Measurements from ENCODE around the gene SEZ6. TPM values are rescaled to one million over a fixed set of nuclear protein-coding genes. Genes with fewer than 3 reads are reported as not detected.

SEZ6 gene
- total RNA-seq, 1 donor from 2014 or later, result not detected

DNA sequence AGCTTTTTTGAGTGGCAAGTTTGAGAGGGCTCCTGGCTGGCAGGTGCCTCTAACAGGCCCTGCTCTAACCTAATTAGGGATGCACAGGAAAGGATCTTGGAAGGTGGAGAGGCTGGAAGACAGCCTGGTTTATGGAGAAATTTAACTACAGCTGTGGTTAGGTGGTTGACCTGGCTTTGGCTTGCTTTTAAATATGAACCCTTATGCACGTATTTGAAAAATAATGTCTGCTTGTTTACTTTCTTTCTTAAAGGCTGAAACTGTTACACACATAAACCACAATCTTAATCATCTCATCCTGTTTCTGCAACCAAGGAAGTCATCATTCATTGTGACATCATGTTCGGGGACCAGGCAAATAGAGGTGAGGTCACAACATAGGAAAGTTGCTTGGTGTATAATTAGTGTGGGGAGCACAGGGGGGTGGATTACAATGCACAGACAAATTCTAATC lies 79.9 kb downstream of the SEZ6 start:
- ATAC-seq, result peak; percentile 48
- intact Hi-C loops (cut with DNase I), result no loop called here
- no peak for DNase-seq (ENCODE audit: low spot score)

DNA sequence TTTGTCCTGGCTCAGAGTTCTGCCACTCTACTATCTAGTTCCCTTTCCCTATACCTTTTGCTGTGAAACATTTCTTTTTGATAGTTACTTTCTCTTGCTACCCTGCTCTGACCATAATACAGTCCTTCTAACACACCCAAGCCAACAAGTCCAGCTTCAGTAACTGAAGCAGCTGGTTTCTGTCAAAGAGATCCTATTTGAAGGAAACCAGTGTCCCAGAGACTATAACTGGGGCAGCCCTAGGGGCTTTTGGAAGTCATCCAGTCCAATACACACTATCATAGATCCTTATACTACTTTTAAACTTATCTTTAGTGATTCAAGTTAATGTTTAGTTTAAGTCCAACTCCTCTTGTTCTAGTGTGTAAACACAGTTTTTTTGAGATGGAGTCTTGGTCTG lies 85.6 kb downstream of the SEZ6 start:
- intact Hi-C loops (cut with DNase I), result no loop called here
- ATAC-seq (no peak), DNase-seq (ENCODE audit: low spot score) (no peak)

DNA sequence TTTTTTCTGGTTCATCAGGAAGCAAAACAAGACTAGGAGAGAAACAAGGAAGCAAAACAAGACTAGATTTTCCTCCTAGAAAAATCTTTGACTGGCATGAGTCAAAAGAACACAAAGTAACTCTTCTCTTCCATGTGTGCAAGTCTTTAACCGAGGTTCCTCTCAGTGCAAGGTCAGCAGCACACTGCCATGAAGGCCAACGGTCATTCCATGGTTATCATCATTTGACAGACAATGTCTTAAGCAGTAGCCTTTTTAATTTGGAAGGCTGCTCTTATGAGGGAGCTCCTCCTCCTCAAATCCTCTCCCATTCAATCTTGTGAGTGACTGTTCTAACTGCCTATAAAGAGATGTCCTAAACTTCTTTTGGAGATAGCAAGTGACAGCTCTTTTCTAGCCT lies 87.5 kb downstream of the SEZ6 start:
- intact Hi-C loops (cut with DNase I), result no loop called here

DNA sequence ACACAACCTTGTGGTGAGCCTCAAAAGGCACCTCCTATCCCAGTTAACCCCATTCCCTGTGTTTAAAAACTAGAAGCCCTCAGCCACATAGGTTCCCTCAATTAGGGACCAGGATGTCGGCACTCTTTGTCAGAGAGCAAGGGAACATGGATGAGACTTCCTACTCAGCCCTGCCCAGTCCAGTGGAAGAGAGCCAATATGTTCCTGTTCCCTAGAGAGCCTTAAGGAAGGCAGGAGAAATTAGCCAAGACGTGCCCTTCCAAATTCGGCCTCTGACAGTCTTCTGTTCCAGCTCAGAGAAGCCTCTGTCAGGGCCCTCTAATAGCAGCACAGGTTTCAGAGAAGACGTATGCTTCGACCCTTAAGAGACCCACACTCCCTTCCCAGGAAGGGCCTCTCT lies 88.4 kb downstream of the SEZ6 start:
- DNase-seq (ENCODE audit: low spot score) (no peak), ATAC-seq (peak; percentile 37)
- intact Hi-C loops (cut with DNase I), result no loop called here

More for the DNA sequence above, 87.5 kb downstream of the SEZ6 start:
- DNase-seq (ENCODE audit: low spot score), result no peak
- ATAC-seq, result no peak

DNA sequence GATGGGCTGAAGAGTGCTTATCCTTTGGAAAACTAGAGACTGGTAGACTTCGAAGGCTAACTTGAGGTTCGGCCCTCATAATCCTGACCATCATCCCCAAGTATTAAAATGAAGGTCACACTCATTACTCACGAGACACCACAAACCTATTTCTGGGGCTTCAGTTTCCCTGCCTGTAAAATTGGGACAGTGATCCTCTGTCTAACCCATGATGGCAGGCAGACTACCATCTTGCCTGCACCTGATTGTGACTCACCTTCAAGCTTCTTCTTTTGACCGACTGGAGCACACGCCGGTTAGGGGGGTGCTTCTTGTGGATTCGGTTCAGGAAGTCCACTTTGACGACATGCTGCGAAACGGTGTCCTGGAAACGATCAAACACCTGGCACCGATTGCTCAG lies 88.8 kb downstream of the SEZ6 start:
- intact Hi-C loops (cut with DNase I), result no loop called here
- ATAC-seq, result no peak
- DNase-seq (ENCODE audit: low spot score), result no peak

DNA sequence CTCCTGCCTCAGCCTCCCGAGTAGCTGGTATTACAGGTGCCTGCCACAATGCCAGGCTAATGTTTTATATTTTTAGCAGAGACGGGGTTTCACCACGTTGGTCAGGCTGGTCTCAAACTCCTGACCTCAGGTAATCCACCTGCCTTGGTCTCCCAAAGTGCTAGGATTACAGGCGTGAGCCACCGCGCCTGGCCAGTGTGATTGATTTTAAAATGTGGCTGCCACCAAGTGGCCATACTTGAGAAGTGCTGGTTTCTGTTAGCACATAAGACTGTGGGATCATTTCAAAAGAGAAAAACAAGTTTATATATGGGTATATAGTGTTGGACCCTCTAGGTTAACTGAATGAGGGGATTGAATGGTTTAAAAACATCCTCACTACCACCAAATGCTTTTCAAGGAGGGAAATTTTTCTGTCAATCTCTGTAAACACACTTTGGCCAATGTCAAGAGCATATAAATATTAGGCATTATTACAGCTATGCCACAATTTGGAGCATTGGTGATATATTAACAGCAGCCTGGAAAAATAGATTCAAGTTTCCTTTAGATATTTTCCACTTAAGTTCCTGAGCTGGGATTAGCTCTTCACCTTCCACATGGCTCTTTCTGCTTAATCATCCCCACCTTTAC lies 89.4 kb downstream of the SEZ6 start:
- intact Hi-C loops (cut with DNase I), result no loop called here
- peak; percentile 67 for ATAC-seq
- no peak for DNase-seq (ENCODE audit: low spot score)

DNA sequence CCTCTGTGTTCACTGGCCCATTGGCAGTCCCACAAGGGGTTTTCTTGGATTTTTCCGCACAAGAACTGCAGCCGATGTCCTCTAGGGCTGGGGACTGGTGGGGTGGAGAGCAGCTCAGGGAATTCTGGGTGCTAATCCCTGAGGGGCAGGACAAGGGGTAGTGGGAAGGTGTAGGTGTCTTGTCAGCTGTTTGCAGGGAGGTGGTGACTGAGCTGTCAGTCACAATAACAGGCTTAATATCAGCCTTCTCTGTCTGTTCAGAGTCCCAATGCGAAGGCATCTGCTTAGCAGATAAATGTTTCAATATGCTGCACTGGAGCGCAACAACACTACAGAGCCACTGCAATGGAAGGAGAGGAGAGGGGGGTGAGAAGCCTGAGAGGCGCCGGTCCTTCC lies 92.9 kb downstream of the SEZ6 start:
- no peak for ATAC-seq
- intact Hi-C loops (cut with DNase I), result no loop called here
- DNase-seq (ENCODE audit: low spot score), result no peak

DNA sequence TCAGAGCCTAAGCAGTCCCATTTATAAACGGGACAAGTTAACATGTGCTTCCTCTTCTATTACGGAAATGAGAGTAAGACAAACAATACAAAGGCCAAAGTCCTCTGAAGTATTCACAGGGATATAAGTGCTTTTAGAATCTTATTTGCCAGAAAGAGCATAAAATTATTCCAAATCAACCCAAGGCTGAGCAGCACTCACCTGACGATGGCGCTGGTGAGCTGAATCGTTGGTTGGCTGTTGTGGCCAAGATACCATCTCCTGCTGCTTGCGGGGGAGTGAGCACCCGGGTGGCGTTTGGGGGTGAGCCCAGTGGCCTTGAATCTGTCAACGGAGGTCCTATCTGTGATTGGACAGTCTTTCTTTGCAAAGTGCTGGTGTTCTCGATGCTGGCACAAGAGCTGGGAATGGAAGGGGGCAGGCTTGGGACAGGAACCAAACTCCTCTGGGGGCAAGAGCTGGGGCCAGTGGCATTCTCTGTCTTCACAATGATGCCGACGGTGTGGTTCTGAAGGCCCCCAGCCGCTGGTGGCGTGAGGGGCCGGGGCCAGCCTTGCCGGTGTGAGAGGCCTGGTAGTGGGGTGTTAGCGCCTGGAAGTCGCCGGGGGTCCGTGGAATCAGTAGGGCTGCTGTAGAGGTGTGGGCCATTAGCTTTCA lies 93.4 kb downstream of the SEZ6 start:
- ATAC-seq (no peak), DNase-seq (ENCODE audit: low spot score) (no peak)
- intact Hi-C loops (cut with DNase I), result no loop called here

DNA sequence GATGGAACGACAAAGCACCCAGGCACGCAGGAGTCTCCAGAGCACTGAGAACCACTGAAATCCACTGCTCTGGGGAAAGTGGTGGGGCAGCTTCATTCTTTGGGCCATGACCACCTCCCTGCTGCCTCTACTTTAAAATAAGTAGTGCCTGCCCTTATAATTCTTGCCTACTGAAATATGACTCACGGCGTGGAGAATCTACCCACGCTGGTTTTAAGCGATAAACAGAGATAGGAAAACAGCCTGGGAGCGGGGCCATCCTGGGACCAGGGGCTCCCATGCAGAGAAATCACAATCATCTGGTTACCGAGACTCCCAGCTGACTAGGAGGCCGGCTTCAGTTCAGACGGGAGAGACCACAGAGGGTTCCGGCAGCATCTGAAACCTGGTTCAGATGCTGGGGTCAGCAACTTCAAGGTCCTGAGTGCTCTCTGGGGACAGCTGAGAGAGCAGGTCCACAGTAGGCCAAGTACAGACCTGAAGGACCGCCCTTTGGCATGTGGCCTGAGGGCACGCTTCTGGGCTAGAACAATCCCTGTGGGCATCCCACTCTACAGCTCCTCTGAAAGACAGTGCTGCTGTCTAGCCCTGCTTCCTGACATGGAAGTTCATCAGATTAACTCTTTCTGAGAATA lies 94.3 kb downstream of the SEZ6 start:
- no peak for ATAC-seq
- intact Hi-C loops (cut with DNase I), result no loop called here

DNA sequence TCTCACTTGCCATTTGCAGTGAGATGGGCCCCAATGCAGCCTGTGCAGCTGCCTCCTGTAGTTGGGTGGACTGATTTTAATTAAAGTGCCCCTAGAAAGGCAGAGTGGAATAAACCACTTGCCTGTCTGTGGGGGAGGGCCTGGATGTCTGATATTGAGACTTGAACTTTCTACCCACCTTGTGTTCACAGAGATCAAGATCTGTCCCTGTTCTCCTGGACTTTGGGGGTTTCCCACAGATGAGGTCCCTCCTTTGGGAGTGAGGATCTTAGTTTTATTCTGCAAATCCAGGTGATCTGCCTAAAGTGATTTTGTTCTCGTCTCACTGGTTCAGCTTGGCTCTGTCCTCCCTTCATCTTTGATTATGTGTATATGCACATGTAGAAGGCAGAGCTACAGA lies 95.3 kb downstream of the SEZ6 start:
- ATAC-seq, result no peak
- DNase-seq (ENCODE audit: low spot score), result no peak
- intact Hi-C loops (cut with DNase I), result no loop called here

More for the DNA sequence above, 94.3 kb downstream of the SEZ6 start:
- no peak for DNase-seq (ENCODE audit: low spot score)

DNA sequence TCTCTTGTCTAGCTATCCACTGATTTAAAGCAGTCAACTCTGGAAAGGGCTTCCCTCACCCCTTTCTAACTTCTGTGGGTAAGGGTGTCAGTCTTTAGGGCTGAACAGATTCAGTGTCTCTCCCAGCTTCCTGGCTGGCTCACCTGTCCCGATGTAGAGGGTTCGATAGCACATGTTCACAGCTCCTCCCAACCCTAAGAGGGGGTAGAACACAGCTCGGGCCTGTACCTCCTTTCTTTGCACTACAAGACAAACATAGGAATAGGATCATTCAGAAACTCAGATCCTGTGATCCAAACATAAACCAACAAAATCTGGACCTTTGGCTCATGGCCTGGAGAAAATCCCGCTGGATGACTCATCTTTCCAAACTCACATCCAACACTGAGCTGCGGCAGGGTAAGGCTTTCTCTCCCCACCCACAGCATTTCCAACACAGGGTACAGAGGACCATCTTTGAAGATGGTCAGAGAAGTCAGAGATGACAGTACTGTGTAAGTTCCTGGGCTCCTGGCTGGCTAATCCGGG lies 97.1 kb downstream of the SEZ6 start:
- DNase-seq (ENCODE audit: low spot score) (peak; percentile 71), ATAC-seq (peak; percentile 84)
- intact Hi-C loops (cut with DNase I), result loop anchor here (5.0 kb wide), 1 partner anchor 146 kb away; no protein-coding TSS in a partner anchor

DNA sequence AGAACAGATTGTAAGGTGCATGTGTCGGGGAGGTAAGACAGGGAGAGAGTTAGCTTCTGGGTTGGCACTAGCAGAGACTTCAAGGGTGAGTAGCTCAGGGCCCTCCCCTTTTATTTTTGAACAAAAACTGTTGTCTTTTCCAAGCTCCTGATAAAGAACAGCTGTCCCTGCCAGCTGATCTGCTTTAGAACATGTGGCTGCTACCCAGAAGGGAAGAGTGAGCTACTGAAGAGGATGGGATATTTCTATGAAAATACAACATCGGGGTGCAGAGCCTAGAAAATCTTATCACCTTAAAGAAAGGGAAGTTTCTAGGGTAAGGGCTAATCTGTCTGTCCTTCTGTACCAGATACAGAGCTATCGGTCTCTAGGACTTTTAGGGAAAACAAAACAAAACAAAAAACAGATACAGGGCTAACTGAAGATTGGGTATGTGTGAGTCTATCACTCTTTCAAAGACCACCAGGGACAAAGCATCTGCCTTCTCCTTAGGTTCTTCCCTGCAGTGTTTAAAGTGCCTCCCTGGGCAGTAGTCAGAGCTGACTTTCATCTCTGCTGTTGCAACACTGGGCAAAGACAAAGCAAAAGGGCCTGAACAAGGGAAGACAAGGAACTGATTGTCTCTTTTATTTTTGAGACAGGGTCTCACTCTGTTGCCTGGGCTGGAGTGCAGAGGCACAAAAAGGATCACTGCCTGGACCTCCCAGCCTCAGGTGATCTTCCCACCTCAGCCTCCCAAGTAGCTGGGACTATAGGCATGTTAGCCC lies 97.9 kb downstream of the SEZ6 start:
- DNase-seq (ENCODE audit: low spot score), result no peak
- intact Hi-C loops (cut with DNase I), result loop anchor here (5.0 kb wide), 1 partner anchor 146 kb away; no protein-coding TSS in a partner anchor
- peak; percentile 34 for ATAC-seq

DNA sequence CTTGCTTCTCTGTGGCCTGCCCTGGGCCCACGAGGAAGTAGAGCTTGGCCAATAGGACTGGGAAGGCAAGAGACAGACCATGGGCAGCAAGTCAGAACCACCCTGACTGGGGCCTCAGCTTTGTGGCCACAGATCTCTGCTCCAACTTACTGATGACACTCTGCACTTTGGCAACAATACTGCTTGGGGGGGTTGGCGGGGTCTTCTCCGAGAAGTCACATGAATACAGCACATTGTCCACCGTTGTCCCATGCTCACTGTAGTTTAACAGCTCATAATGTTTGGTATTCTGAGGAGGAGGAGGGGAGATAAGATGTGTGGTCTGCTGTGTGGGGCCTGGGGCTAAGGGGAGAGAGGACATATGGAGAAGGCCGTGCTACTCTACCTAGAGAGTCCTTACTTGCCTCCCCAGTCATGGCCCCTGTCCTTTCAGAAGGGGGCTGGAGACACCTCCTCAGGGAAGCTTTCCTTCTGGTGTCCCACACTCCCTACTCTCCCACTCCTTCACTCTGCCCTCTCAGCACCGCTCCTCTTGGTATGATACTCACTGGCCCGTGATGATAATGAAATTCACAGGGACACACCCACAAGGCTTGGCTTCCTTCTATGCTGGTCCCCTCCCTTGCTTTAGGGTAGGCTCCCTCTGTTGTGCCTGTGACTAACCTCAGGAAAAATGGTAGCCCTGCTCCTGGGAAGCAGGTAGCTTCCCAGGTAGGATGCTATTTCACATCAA lies 99.0 kb downstream of the SEZ6 start:
- intact Hi-C loops (cut with DNase I), result loop anchor here (5.0 kb wide), 1 partner anchor 145 kb away; no protein-coding TSS in a partner anchor
- ATAC-seq (no peak), DNase-seq (ENCODE audit: low spot score) (peak; percentile 50)

DNA sequence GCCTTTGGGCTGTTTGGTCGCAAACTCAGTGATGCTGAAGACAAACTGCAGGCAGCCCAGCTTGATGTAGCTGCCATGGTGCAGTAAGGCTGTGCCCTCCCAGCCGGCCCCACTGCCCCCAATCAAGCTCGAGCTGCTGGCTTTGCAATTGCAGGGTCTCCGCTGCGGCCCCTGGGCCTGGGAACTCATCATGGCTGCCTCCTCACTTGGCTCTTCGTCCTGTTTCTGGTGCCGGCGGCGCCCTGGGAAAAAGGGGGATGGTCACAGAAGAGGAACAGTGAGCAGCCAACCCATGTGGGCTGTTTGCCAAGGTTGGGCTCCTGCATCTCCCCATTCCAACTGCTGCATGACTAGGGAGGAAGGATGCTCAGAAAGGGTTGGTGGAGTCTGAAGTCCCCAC lies 99.6 kb downstream of the SEZ6 start:
- ATAC-seq (no peak), DNase-seq (ENCODE audit: low spot score) (peak; percentile 60)
- intact Hi-C loops (cut with DNase I), result loop anchor here (5.0 kb wide), 1 partner anchor 144 kb away; no protein-coding TSS in a partner anchor

Other genes with a start within 250 kb of the SEZ6 start
- 17.3 TPM for gene FAM222B, start 163.2 kb downstream of the SEZ6 start, total RNA-seq
- 23.0 TPM for gene ERAL1, start 151.0 kb downstream of the SEZ6 start, total RNA-seq
- 111 TPM for gene FLOT2, start 108.3 kb downstream of the SEZ6 start, total RNA-seq
- 9.6 TPM for gene DHRS13, start 103.0 kb downstream of the SEZ6 start, total RNA-seq
- gene PHF12, start 54.5 kb downstream of the SEZ6 start, total RNA-seq, result 42.8 TPM
- 1.5 TPM for gene PIPOX, start 37.1 kb upstream of the SEZ6 start, total RNA-seq
- 109 TPM for gene MYO18A, start 174.4 kb upstream of the SEZ6 start, total RNA-seq
- gene CRYBA1, start 240.8 kb upstream of the SEZ6 start, total RNA-seq, result not detected

Data from sciatic nerve (tissue), 2 donors.